HG02642 (cell line): ENCODE data around the gene SDK1.
A peak's percentile ranks its signal among the peaks of the same experiment; 100 is the strongest.

ENCODE experiments used
- ATAC-seq: cut with Tn5 transposase; IDR thresholded peaks from one replicate; pipeline ENCODE4 v1.9.1; 2021; ENCODE audit warnings: mild to moderate bottlenecking; ENCODE audit not compliant: unreplicated experiment, poor library complexity

SDK1 gene

GRCh38 chr7:3282457-3282856 is 18.6 kb upstream of the SDK1 start:
- ATAC-seq: no peak

GRCh38 chr7:3283130-3283704 is 17.8 kb upstream of the SDK1 start:
- ATAC-seq: no peak

- ATAC-seq: no peak
Measured at GRCh38 chr7:3285652-3286051, 15.4 kb upstream of the SDK1 start.

GRCh38 chr7:3289996-3290395 is 11.1 kb upstream of the SDK1 start:
- ATAC-seq: no peak

- no peak for ATAC-seq
Measured at GRCh38 chr7:3292694-3293093, 8.4 kb upstream of the SDK1 start.

- no peak for ATAC-seq
Measured at GRCh38 chr7:3294432-3295100, 6.5 kb upstream of the SDK1 start.

GRCh38 chr7:3297105-3297819 is 3.8 kb upstream of the SDK1 start:
- ATAC-seq: no peak

- no peak for ATAC-seq
Measured at GRCh38 chr7:3300221-3300650, 816 bp upstream of the SDK1 start.

GRCh38 chr7:3301449-3301731 is 338 bp downstream of the SDK1 start:
- peak; percentile 26 for ATAC-seq

- no peak for ATAC-seq
Measured at GRCh38 chr7:3301831-3302618, 973 bp downstream of the SDK1 start.

- no peak for ATAC-seq
Measured at GRCh38 chr7:3302681-3303320, 1.7 kb downstream of the SDK1 start.

GRCh38 chr7:3304131-3304530 is 3.1 kb downstream of the SDK1 start:
- no peak for ATAC-seq

GRCh38 chr7:3307435-3307834 is 6.4 kb downstream of the SDK1 start:
- no peak for ATAC-seq

- ATAC-seq: no peak
Measured at GRCh38 chr7:3309140-3309539, 8.1 kb downstream of the SDK1 start.

GRCh38 chr7:3309956-3310355 is 8.9 kb downstream of the SDK1 start:
- ATAC-seq: no peak

GRCh38 chr7:3310884-3311283 is 9.8 kb downstream of the SDK1 start:
- ATAC-seq: no peak

- ATAC-seq: no peak
Measured at GRCh38 chr7:3312583-3312982, 11.5 kb downstream of the SDK1 start.

GRCh38 chr7:3318874-3319273 is 17.8 kb downstream of the SDK1 start:
- ATAC-seq: no peak

- ATAC-seq: no peak
Measured at GRCh38 chr7:3321206-3321605, 20.2 kb downstream of the SDK1 start.

GRCh38 chr7:3321745-3322144 is 20.7 kb downstream of the SDK1 start:
- ATAC-seq: no peak

GRCh38 chr7:3326246-3326645 is 25.2 kb downstream of the SDK1 start:
- no peak for ATAC-seq
